Measurements from ENCODE around the gene UBE2U.

The UBE2U gene

GRCh38 chr1:64203420-64203819 lies at the start of gene UBE2U:
Gene UBE2U, plus strand, starts transcription at chr1:64203623. Its CDS starts 428 bp downstream, at chr1:64204051.
- no peak within 1 kb of the TSS for H3K27ac ChIP-seq
- H3K79me2 ChIP-seq (ENCODE audit: insufficient read depth, low read depth), result no peaks in the 10 kb centered on the region
- H3K4me2 ChIP-seq, result no peak within 1 kb of the TSS
- H3K9ac ChIP-seq, result no peak within 1 kb of the TSS
- no peaks in the 10 kb centered on the region for H3K27me3 ChIP-seq (ENCODE audit: insufficient read depth, low read depth)
- no peak within 1 kb of the TSS for H3K4me3 ChIP-seq (IDR thresholded peaks at IDR 0.05; ENCODE audit: insufficient read depth, low read depth, low read length)
- no peaks in the 10 kb centered on the region for H4K20me1 ChIP-seq (ENCODE audit: insufficient read depth)
- no peak for TF ChIP-seq CTCF (conservative IDR thresholded peaks at IDR 0.05; ENCODE audit: low read depth, low read length)
- H3K36me3 ChIP-seq (ENCODE audit: insufficient read depth), result no peaks in the 10 kb centered on the region
- no peaks in the 10 kb centered on the region for H3K4me1 ChIP-seq (ENCODE audit: low read depth, poor library complexity, severe bottlenecking)
- no peak within 1 kb of the TSS for H2AFZ ChIP-seq (ENCODE audit: low read depth)

- no peaks in the 10 kb centered on the region for H4K20me1 ChIP-seq (ENCODE audit: insufficient read depth)
- TF ChIP-seq CTCF (conservative IDR thresholded peaks at IDR 0.05; ENCODE audit: low read depth, low read length), result no peak
- H3K4me1 ChIP-seq (ENCODE audit: low read depth, poor library complexity, severe bottlenecking), result peaks cover 29% of the 10 kb centered on the region
- no peak overlapping the region for H3K27ac ChIP-seq
- no peaks in the 10 kb centered on the region for H3K79me2 ChIP-seq (ENCODE audit: insufficient read depth, low read depth)
- H2AFZ ChIP-seq (ENCODE audit: low read depth), result no peak overlapping the region
- no peaks in the 10 kb centered on the region for H3K36me3 ChIP-seq (ENCODE audit: insufficient read depth)
- no peak overlapping the region for H3K4me2 ChIP-seq
- H3K9ac ChIP-seq, result no peak overlapping the region
- H3K4me3 ChIP-seq (IDR thresholded peaks at IDR 0.05; ENCODE audit: insufficient read depth, low read depth, low read length), result no peak overlapping the region
- no peaks in the 10 kb centered on the region for H3K27me3 ChIP-seq (ENCODE audit: insufficient read depth, low read depth)
Observed at GRCh38 chr1:64155278-64155677, 48.1 kb upstream of the UBE2U start.

GRCh38 chr1:64161357-64161941 lies 42.0 kb upstream of the UBE2U start:
- TF ChIP-seq CTCF (conservative IDR thresholded peaks at IDR 0.05; ENCODE audit: low read depth, low read length), result no peak

GRCh38 chr1:64162151-64162550 lies 41.3 kb upstream of the UBE2U start:
- no peaks in the 10 kb centered on the region for H3K36me3 ChIP-seq (ENCODE audit: insufficient read depth)

More at GRCh38 chr1:64161357-64161941, 42.0 kb upstream of the UBE2U start:
- H3K9ac ChIP-seq, result no peak overlapping the region
- no peaks in the 10 kb centered on the region for H4K20me1 ChIP-seq (ENCODE audit: insufficient read depth)
- H3K36me3 ChIP-seq (ENCODE audit: insufficient read depth), result no peaks in the 10 kb centered on the region
- H3K4me1 ChIP-seq (ENCODE audit: low read depth, poor library complexity, severe bottlenecking), result no peaks in the 10 kb centered on the region
- H3K79me2 ChIP-seq (ENCODE audit: insufficient read depth, low read depth), result no peaks in the 10 kb centered on the region
- no peak overlapping the region for H3K4me3 ChIP-seq (IDR thresholded peaks at IDR 0.05; ENCODE audit: insufficient read depth, low read depth, low read length)
- no peak overlapping the region for H3K4me2 ChIP-seq
- H2AFZ ChIP-seq (ENCODE audit: low read depth), result no peak overlapping the region
- no peak overlapping the region for H3K27ac ChIP-seq
- H3K27me3 ChIP-seq (ENCODE audit: insufficient read depth, low read depth), result no peaks in the 10 kb centered on the region

More at GRCh38 chr1:64162151-64162550, 41.3 kb upstream of the UBE2U start:
- Histone ChIP-seq H3K4me1 (ENCODE audit: low read depth, poor library complexity, severe bottlenecking) (no peaks in the 10 kb centered on the region), H3K27ac (no peak overlapping the region), H3K4me2 (no peak overlapping the region), H3K27me3 (ENCODE audit: insufficient read depth, low read depth) (no peaks in the 10 kb centered on the region), H2AFZ (ENCODE audit: low read depth) (no peak overlapping the region), H4K20me1 (ENCODE audit: insufficient read depth) (no peaks in the 10 kb centered on the region), H3K9ac (no peak overlapping the region), H3K4me3 (IDR thresholded peaks at IDR 0.05; ENCODE audit: insufficient read depth, low read depth, low read length) (no peak overlapping the region), H3K79me2 (ENCODE audit: insufficient read depth, low read depth) (no peaks in the 10 kb centered on the region)
- TF ChIP-seq CTCF (conservative IDR thresholded peaks at IDR 0.05; ENCODE audit: low read depth, low read length), result no peak

Measured in KMS-11 (cell line).